SK-N-MC (cell line): Measurements from ENCODE around the gene MAML3.

Experiments used
- EZH2 ChIP-seq: fragments of 200-600 bp; sonication (generic); IDR thresholded peaks from one replicate; pipeline ENCODE4 v1.6.1; 2017; ENCODE audit warnings: antibody characterized with exemption
- POLR2AphosphoS5 ChIP-seq: IDR thresholded peaks from 2 replicates; pipeline ENCODE4 v1.6.1; 2012; ENCODE audit warnings: mild to moderate bottlenecking, low read depth, low read length, borderline replicate concordance

DNA sequence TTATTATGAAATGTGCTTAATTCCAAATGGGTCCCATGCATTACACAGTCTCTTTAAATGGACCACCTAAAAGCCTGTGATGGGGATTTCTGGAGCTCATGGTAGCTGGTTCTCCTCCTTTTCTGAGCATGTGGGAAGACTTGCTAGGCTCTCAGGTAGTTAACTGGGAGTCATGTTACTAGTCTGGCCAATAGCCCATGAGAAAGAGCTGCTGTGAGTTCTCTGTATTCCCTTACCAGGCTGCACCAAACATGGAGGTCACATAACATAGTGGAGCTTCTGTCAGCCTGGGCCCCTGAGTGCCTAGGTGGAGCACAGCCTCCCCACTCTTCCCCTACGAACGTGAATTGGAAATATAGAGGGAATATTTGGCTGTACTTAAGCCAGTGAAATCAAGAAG, 198.4 kb downstream of the MAML3 start:
- TF ChIP-seq POLR2AphosphoS5 (no peak), EZH2 (no peak)
